Upper lobe of left lung (tissue), 6 donors: ENCODE results near the gene ADPRHL1. TPM values are rescaled to one million over a fixed set of nuclear protein-coding genes. Genes with fewer than 3 reads are reported as not detected.

Experiments
- ATAC-seq, 2 donors: fragments of 200-7000 bp; cut with Tn5 transposase; one replicate each; pipeline ENCODE4 v1.9.1; 2022; ENCODE audit warnings: mild to moderate bottlenecking in 2 of 2, moderate library complexity in 2 of 2; ENCODE audit not compliant: low FRiP score in 2 of 2
- DNase-seq, 2 donors: peaks; one replicate each; pipeline ENCODE4 v3.0.0-alpha.2; 2019 to 2020
- H3K27ac ChIP-seq, 4 donors: fragments of 200-600 bp; sonication (generic); one replicate each; pipeline ENCODE4 v1.5.1; 2016 to 2019
- H3K27me3 ChIP-seq, 4 donors: fragments of 200-600 bp; sonication (generic); one replicate each; pipeline ENCODE4 v1.5.1; 2017 to 2019
- H3K36me3 ChIP-seq, 4 donors: fragments of 200-600 bp; sonication (generic); one replicate each; pipeline ENCODE4 v1.5.1; 2016 to 2019
- H3K4me1 ChIP-seq, 4 donors: fragments of 200-600 bp; sonication (generic); one replicate each; pipeline ENCODE4 v1.5.1; 2018 to 2019
- H3K4me3 ChIP-seq, 4 donors: fragments of 200-600 bp; sonication (generic); one replicate each; pipeline ENCODE4 v1.5.1; 2017 to 2019; ENCODE audit warnings: mild to moderate bottlenecking in 2 of 4, moderate library complexity in 1 of 4
- H3K9me3 ChIP-seq, 4 donors: fragments of 200-600 bp; sonication (generic); one replicate each; pipeline ENCODE4 v1.5.1; 2018 to 2019
- CTCF ChIP-seq, 6 experiments: fragments of 450-650 bp in 4 of 6; fragments of 200-600 bp in 2 of 6; sonication (generic) in 2 of 6; IDR thresholded peaks; one replicate each; pipeline ENCODE4 v1.5.1; 2016 to 2019; ENCODE audit warnings: antibody characterized with exemption in 6 of 6
- EP300 ChIP-seq, 4 donors: sonication (generic); formaldehyde crosslinking; IDR thresholded peaks; one replicate each; pipeline ENCODE4 v1.5.1; 2017; ENCODE audit warnings: antibody characterized with exemption in 4 of 4, control low read depth in 2 of 4
- POLR2A ChIP-seq, 4 donors: fragments of 450-650 bp; IDR thresholded peaks; one replicate each; pipeline ENCODE4 v1.5.1; 2016 to 2017; ENCODE audit warnings: antibody characterized with exemption in 4 of 4, mild to moderate bottlenecking in 2 of 4
- POLR2AphosphoS5 ChIP-seq, 2 donors: sonication (generic); formaldehyde crosslinking; IDR thresholded peaks; one replicate each; pipeline ENCODE4 v1.5.1; 2017; ENCODE audit warnings: antibody characterized with exemption in 2 of 2
- whole genome bisulfite sequencing, 2 donors: methylation state at CpG; one replicate each; pipeline ENCODE4 v1.1.5; 2017 to 2018; 5-methylcytosine and 5-hydroxymethylcytosine counted together
- total RNA-seq, 6 donors: library from RNA; depleted of rRNA in 4 of 6; stranded (reverse); fragments of >200 nt in 4 of 6; gene quantifications; one replicate each; pipeline versions ENCODE4 v1.1.0 to v1.2.1, GENCODE V29; 2016 to 2021
- donor health status: DM: no; HTN: no; CAD: no; lungs with moderate emphysema.
- donor health status: DM: no; HTN: yes; CAD: no; lungs with severe emphysema.

The ADPRHL1 gene
- total RNA-seq, 6 donors from 2014 or later = 0.59 to 6.3 (median 2.8) TPM

GRCh38 chr13:113398963-113399754 is 54.1 kb downstream of the ADPRHL1 start:
- no peak overlapping the region for H3K4me3 ChIP-seq
- WGBS, 2 donors = 77 to 81% methylated on average over 14 to 19 of the region's 19 CpGs
- H3K4me1 ChIP-seq = peaks cover 2 to 10% (median 7%) of the 10 kb centered on the region in 4 donors
- H3K9me3 ChIP-seq = no peaks in the 10 kb centered on the region
- DNase-seq = peak in 1 of 2 donors; percentile 62
- no peaks in the 10 kb centered on the region for H3K27me3 ChIP-seq
- H3K36me3 ChIP-seq = no peaks in the 10 kb centered on the region
- TF ChIP-seq CTCF (IDR thresholded peaks at IDR 0.05) (no peak), EP300 (IDR thresholded peaks at IDR 0.05) (no peak), POLR2AphosphoS5 (IDR thresholded peaks at IDR 0.05) (no peak), POLR2A (IDR thresholded peaks at IDR 0.05) (no peak)
- no peak overlapping the region for H3K27ac ChIP-seq
- no peak for ATAC-seq

GRCh38 chr13:113397608-113398425 is 55.5 kb downstream of the ADPRHL1 start:
- TF ChIP-seq POLR2A (IDR thresholded peaks at IDR 0.05) = no peak
- 54 to 56% methylated on average over 11 to 20 of the region's 20 CpGs for WGBS, 2 donors
- H3K9me3 ChIP-seq = no peaks in the 10 kb centered on the region
- DNase-seq (no peak), ATAC-seq (no peak)
- no peak overlapping the region for H3K27ac ChIP-seq
- H3K4me1 ChIP-seq = peaks cover 4 to 20% (median 15%) of the 10 kb centered on the region in 4 donors
- H3K27me3 ChIP-seq = no peaks in the 10 kb centered on the region
- H3K36me3 ChIP-seq = no peaks in the 10 kb centered on the region
- H3K4me3 ChIP-seq = no peak overlapping the region

GRCh38 chr13:113394339-113394640 is 59.0 kb downstream of the ADPRHL1 start:
- Histone ChIP-seq H3K36me3 (no peaks in the 10 kb centered on the region), H3K4me1 (peaks cover 4 to 14% (median 11%) of the 10 kb centered on the region in 4 donors), H3K27ac (peak overlapping the region in 1 of 4 donors; percentile 81), H3K27me3 (no peaks in the 10 kb centered on the region), H3K4me3 (peak overlapping the region in 3 of 4 donors; percentile 60 to 85 (median 68)), H3K9me3 (no peaks in the 10 kb centered on the region)
- no peak for ATAC-seq
- TF ChIP-seq EP300 (IDR thresholded peaks at IDR 0.05) = no peak
- TF ChIP-seq POLR2AphosphoS5 (IDR thresholded peaks at IDR 0.05) = no peak
- TF ChIP-seq CTCF (IDR thresholded peaks at IDR 0.05) = peak in 1 of 6 experiments; percentile 41
- no peak for TF ChIP-seq POLR2A (IDR thresholded peaks at IDR 0.05)
- WGBS, 2 donors = 42 to 52% methylated on average over 12 to 13 of the region's 13 CpGs
- DNase-seq = no peak

GRCh38 chr13:113393563-113394338 is 59.5 kb downstream of the ADPRHL1 start:
- Histone ChIP-seq H3K4me1 (peaks cover 4 to 14% (median 11%) of the 10 kb centered on the region in 4 donors), H3K27ac (peak overlapping the region in 2 of 4 donors; percentile 40 to 81), H3K27me3 (no peaks in the 10 kb centered on the region), H3K4me3 (peak overlapping the region; percentile 29 to 85 (median 64)), H3K36me3 (no peaks in the 10 kb centered on the region), H3K9me3 (no peaks in the 10 kb centered on the region)
- 4 to 15% methylated on average over 15 to 23 of the region's 63 CpGs for WGBS, 2 donors
- ATAC-seq (peak; percentile 88 to 98), DNase-seq (peak; percentile 89 to 96)
- TF ChIP-seq CTCF (IDR thresholded peaks at IDR 0.05) = peak; percentile 96 to 99 (median 98)
- no peak for TF ChIP-seq EP300 (IDR thresholded peaks at IDR 0.05)
- TF ChIP-seq POLR2AphosphoS5 (IDR thresholded peaks at IDR 0.05) = no peak
- no peak for TF ChIP-seq POLR2A (IDR thresholded peaks at IDR 0.05)

- peak in 1 of 2 donors; percentile 48 for DNase-seq
These were observed 60.1 kb downstream of the ADPRHL1 start for GRCh38 chr13:113393226-113393562.

More at GRCh38 chr13:113393226-113393562, 60.1 kb downstream of the ADPRHL1 start:
- H3K9me3 ChIP-seq = no peaks in the 10 kb centered on the region
- no peaks in the 10 kb centered on the region for H3K27me3 ChIP-seq
- peaks cover 4 to 14% (median 11%) of the 10 kb centered on the region in 4 donors for H3K4me1 ChIP-seq
- TF ChIP-seq CTCF (IDR thresholded peaks at IDR 0.05) (no peak), EP300 (IDR thresholded peaks at IDR 0.05) (no peak), POLR2A (IDR thresholded peaks at IDR 0.05) (no peak), POLR2AphosphoS5 (IDR thresholded peaks at IDR 0.05) (no peak)
- WGBS, 2 donors = 81% methylated on average over 4 to 13 of the region's 13 CpGs
- ATAC-seq = peak in 1 of 2 donors; percentile 8
- H3K27ac ChIP-seq = no peak overlapping the region
- peak overlapping the region in 3 of 4 donors; percentile 60 to 85 (median 68) for H3K4me3 ChIP-seq
- no peaks in the 10 kb centered on the region for H3K36me3 ChIP-seq
